Activated CD4-positive, CD25-positive, alpha-beta regulatory T cell treated with anti-CD3 and anti-CD28 coated beads, Interleukin-2, amount 50 U/mL, for 24 hours (primary cell): Measurements from ENCODE around the gene CAMKK1.

ENCODE experiments used
- ATAC-seq, 2 donors: fragments of 150-1000 bp; cut with Tn5 transposase; one replicate each; pipeline ENCODE4 v1.10.0; 2021; ENCODE audit warnings: mild to moderate bottlenecking in 1 of 2, moderate library complexity in 1 of 2

CAMKK1 gene

DNA sequence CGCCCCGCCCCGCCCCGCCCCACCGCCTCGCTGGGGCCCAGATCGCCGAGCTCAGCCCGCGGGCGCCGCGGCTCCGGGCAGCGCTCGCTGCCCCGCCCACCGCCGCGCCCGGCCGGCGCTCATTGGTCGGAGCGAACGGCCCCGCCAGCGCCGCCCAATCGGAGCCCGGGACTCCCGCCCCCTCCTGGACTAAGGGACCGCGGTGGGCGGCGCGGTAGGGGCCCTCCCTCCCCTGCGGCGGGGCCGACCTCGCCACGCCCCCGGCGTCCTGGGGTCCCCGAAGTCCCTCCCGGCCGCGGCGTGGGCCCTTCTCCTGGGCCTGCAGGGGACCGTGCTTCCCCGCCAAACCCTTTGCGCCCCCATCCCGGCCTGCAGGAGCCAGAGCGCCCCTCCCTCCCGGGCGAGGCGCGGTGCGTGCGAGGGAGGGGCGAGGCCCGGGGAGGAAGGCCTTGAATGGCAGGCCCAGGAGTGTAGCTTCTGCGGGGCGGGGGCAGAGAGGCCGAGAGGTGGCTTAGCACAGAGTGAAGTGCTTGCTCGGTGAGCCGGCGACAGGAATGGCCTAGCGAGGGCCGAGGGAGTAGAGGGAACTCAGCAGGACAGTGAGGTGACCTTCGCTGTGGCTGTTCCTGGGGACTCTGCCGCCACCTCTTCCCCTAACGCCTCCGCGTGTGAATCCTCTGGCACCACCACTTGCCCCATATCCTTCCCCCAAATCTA is at the start of gene CAMKK1:
Gene CAMKK1, minus strand, starts transcription at position 51 of the 717 bp plus-strand sequence. CDS start 7,366 bp downstream, outside the sequence.
- peak; percentile 89 to 90 for ATAC-seq

DNA sequence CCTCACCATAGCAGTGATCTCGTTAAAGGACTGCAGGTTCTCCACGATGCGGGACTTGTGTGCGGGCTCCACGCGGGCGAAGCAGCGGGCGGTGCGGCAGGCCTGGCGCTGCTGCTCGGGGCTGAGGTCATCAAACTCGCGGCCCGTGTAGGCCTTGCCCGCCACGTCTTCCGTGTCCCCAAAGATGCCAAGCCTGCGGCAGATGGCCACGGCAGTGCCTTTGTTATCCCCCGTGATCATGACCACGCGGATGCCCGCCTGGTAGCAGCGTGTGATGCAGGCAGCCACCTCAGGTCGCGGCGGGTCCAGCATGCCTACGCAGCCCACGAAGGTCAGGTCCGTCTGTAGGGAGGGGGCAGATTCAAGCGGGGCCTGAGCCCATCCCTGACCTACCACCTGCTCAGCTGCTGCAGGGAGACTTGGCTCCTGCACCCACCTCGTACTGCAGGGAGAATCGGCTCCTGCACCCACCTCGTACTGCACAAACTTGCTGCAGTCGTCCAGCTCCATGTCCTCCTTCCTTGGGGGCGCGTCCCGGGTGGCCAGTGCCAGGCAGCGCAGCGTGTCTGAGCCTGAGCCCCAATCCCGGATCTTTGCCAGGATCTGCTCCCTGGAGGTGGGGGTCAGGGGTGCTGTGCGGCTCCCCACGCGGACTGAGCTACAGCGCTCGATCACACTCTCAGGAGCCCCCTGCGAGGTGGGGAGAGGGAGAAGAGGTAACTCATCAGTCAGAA is 48.3 kb upstream of the CAMKK1 start:
- ATAC-seq, result no peak

DNA sequence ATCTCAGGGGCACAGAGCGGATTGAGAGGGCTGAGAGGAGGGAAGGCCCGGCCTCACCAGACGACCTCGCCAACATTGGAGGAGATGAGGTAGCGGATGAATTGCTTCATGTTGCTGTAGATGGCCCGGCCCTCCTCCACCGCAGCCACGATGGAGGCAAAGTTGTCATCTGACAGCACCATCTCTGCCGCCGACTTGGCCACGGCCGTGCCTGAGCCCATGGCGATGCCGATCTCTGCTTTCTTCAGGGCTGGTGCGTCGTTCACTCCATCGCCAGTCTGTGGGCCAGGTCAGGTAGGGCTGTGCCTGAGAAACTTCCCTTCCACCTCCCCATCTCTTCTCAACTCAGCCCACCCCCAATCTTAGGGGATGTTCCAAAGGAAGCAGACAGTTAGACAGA is 44.5 kb upstream of the CAMKK1 start:
- ATAC-seq, result no peak

DNA sequence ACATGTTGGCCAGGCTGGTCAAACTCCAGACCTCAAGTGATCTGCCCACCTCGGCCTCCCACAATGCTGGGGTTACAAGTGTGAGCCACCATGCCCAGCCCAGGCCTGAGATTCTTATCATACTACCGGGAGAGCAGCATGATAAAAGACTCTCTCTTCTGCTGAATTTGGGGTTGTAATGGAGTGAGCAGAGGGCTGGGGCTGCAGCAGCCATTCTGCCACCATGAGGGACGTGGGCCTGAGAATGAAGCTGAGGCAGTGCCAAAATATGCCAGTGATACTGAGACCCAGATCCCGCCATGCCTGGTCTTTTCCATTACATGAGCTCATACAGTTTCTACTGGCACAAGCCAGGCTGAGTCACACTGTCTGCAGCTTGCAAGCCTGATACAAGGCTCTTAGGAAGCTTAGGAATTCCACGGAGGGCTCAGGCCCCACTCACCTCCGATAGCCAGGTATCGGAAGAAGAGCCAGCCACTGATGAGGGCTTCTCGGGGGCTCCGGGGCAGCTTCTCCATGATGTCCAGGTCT is 43.0 kb upstream of the CAMKK1 start:
- ATAC-seq, result no peak

DNA sequence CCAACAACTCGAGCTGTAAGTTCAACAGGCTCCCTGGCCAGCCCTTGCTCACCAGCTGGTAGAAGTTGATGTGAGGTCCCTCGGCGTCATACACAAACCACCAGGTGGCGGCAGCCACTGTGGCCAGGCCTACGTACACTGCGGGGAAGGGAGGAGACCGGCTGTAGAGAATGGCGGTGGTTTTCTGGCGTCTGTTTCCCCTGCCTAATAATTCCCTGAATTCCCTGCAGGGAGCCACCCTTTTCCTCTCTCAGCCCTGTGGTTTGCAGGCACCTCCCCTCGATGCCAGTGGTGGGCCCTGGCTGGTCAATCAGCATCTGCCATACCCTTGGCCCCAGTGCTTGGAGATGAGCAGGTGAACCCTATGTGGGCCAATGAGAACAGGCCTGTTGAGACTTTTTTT is 42.3 kb upstream of the CAMKK1 start:
- no peak for ATAC-seq

DNA sequence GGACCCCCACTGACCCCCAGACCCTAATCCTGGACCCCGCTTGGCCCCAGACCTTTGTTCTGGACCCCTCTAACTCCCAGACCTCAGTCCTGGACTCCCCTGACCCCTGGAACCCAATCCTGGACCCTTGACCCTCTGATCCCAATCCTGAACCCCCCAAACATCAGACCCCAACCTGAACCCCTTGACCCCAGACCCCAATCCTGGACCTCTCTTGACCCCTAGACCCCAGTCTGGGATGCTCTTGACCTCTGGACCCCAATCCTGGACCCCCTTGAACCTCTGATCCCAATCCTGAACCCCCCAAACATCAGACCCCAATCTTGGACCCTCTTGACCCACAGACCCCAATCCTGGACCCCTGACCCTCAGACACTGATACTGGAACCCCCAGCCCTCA is 36.9 kb upstream of the CAMKK1 start:
- no peak for ATAC-seq

DNA sequence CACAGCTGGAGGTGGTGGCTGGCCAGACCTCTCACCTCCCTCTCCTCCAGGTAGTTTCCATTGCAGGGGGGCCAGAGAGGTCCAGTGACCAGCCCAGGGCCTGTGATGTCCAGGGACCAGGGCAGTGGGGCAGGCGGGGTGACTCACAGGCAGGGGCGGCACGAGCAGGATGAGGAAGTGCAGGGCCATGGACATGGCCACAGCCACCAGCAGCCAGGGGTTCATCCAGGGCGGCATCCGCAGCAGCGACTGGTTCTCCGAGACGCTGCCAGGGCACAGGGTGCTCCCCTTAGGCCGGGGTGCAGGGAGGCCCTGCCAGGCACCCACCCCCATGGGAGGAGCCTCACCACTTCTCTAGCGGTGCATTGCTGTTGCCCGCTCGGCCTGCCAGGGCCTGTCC is 36.3 kb upstream of the CAMKK1 start:
- no peak for ATAC-seq

DNA sequence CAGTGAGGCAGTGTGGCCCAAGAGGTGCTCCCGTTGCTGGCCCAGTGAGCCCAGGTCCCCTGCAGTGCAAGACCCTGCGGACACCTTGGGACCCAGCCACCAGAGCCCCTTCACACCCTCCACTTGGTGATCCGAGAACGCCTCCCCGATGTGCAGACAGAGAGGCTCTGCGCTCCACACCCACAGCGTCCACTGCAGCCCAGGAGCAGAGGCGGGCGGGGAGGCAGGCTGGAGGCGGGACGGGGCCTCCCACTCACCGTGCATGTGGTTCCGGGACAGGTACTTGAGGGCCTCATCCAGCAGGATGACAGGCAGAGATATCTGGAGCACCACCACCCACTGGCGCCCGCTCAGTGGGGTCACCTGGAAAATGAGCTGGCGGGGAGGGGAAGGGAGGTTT is 35.6 kb upstream of the CAMKK1 start:
- ATAC-seq, result no peak

DNA sequence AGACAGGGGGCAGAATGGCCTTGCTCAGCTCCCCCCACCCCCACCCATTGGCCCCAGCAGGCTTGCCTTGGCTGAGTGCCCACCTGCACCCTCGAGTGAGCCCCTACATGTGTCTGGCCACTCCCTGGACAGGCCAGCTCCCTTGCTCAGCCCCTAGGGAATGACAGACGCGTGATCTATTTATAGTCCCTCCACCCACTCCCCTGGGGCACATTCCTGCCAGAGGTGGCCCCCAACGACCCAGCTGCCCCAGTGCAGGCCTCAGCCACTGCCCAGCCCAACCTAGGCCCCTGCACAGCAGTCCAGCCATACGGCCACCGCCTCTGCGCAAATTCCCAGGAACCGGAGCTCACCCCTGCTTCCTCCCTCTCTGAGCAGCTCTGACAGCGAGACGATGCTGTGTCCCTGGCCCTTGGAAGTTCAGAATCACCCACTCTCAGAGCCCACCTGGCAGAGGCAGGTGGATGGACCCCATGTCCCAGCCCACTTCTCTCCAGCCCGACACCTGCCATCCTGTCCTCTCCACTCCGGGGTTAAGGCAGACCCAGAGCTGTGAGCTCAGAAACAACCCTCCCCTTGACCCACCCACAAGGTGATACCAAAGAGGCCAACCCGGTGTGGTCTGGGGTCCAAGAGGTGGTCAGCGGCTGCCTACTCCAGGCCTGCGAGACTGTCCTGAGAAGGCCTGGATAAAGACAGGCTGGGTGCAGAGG is 34.9 kb upstream of the CAMKK1 start:
- no peak for ATAC-seq

DNA sequence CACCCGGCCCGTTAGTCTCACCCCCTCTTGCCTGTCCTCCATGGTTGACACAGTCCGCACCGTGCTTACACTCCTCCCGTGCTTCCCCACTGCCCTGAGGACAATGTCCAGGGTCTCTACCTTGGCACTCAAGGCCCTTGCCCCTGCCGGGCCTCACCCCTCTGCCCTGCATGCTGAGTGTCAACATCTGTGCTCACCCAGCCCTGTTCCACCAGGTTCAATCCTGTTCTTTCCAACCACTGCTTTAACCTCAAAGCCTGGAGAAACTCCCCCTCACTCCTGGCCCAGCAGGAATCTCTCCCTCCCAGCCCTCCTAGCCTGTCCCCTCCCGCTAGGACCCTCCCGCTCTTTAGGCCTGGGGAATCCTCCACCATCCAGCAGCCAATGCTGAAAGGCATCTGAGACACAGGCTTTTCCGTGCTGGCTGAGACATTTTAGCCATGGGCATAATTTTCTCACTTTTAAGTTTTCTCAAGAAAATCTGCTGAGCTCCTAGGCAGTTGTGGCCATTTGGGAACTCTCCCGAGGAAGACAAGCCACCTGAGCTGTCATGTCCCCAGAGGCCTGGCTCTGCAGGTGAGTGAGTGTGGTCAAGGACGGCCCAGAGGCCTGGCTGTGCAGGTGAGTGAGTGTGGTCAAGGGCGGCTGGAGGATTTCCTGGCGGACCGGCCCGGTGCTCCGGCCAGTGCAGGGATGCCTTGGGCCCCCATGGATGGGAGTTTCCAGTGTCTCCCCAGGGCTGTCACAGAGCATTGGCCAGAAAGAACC is 34.2 kb upstream of the CAMKK1 start:
- ATAC-seq, result no peak

DNA sequence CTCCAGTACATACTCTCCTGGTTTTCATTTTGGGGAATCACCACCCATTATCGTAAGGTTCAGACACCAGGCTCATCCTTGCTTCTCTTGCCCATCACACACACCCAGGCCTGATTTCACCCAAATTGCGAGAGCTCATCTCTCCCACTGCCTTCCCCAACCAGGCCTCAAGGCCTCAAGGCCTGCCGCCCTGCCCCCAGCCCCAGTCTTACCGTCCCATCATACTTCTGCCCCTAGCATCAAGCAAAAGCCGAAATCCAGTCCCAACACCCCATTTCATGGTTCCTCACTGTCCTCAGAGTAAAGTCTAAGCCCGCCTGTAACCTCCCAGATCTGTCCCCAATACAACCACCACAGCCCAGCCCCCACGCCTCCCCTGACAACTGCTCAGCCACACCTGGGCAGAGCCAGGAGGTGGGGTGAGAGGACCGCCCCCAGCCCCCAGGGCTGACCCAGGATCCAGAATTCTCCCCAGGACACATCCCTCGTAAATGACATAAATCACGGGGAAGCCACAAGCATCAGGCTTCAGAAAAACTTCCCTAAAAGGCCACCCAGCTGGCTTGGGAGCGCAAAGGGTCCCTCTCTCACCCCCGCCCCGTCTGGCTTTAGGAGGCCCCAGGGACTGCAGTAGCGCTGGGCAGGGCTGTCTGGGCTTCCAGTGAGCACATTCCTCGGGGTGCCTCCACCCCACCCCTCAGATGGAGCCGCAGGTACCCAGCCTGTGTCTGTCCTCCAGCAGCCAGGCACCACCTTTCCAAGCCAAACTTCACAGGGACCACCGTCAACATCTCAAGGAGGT is 33.0 kb upstream of the CAMKK1 start:
- ATAC-seq, result no peak

DNA sequence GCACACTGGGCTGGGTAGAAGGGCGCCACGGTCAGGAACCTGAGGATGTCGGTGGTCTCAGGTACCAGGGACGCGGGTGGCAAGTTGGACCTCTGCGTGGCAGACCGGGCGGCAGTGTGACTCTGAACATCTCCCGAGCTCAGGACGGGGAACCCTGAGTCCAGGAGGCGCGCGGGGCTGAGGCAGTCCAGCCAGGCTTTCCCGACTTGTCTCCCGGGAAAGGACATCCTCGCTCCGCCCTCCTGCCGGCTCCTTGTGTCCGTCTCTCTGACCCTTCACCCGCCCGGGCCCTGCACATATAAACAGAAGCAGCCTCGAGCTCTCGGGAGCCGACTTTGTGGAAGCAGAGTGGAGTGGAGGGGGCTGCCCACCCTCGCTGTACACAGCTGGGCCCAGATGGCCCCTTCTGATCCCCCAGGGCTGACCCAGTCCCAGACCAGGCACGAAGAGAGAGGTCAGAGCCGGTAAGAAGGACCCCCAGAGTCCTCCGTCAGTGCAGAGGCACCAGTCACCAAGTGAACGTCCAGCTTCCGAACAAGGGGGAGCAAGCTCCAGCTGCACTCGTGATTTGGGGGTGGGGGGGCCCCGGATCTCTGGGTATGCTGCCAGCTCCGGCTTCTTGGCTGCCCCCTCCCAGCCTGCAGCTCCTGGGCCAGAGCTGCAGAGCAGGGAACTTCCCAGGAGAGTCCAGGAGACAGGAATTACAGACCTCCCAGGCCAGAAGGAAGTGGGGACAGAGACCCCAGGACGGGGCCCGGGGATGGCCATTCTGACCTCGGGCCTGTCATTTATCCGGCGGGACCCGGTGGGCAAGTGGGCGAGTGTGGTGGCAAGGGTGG is 31.9 kb upstream of the CAMKK1 start:
- ATAC-seq, result no peak

DNA sequence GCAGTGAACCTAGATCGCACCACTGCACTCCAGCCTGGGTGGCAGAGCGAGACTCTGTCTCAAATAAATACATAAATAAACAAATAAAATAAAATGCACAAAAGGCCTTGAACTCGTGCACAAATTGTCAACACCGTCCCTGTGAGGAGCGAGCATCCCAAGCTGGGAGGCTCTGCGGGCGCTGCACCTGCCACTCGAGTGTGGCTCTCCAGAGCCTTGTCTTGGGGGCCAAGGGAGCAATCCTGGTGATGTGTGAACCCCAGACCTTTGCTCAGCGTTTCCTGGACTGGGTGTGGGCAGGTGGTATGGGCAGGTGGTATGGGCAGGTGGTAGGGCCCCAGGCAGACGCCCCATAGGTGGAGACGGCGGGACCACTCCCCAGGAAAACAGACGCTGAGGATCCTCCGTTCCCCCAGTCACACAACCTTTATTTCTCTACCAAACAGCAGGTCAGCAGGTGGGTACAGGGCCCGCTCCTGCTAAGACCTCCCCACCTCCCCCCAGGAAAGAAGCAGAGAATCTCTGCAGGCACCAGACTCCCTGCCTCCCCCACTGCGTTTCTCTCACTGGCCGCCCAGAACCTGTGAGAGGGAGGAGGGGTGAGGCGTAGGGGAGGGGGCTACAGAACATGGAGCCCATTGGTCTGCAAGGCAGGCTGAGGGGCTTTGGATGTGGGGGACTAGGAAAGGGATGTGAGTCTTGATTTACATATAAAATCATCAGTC is 30.8 kb upstream of the CAMKK1 start:
- ATAC-seq, result no peak

DNA sequence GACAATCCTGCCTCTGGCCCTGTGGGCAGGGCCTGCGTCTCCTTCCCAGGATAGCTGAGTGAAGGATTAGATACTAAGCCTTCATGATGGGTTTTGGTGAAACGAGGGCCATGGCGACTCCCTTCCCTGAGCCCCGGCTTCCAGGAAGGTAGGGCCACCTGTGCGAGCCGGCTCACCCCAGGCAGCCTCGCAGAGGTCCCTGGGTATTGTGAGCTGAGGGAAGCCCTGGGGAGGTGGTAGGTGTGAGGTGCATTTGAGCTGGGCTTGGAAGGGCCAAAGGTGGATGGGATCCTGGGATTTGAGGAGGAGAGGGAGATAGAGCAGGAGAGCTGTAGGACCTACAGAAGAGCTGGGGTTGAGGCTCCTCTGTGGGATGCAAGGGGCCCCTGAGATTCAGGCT is 29.9 kb upstream of the CAMKK1 start:
- no peak for ATAC-seq

DNA sequence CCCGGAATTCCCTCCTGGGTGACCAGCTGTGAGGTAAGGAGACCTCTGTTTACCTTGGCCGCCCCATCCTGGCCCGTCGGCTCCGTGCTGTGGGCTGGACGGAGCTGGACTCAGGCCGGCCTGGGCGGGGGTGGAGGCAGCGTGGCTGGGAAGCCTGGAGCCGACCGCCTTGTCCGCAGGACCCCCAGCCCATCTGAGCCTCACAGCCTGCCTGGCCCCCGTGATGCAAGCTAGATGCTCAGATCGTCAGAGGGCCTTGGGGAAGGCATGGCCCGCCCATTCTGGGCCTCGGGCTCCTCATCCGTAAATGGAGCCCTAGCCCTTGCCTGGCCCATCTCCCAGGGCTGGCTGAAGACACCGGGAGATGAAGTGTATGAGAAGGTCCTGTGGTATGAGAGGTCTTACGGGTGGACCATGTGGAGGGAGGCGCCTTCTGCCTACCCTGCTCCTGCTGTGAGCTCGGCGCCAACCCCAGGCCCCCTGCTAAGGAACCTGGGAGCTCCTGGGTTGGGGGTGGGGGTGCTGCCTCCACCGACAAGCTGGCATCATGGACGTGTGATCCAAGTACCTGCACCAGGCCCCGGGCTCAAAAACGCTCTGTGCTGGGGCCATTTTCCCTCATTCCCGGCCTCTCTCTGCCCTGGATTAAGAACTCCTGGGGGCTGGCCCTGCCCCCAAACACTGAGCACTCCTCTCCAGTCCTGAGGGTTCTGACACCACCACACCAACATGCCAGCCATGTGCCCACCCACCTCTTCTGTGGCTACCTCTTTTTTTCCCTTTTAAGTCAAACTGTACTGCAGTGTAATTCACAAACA is 28.9 kb upstream of the CAMKK1 start:
- ATAC-seq, result no peak

DNA sequence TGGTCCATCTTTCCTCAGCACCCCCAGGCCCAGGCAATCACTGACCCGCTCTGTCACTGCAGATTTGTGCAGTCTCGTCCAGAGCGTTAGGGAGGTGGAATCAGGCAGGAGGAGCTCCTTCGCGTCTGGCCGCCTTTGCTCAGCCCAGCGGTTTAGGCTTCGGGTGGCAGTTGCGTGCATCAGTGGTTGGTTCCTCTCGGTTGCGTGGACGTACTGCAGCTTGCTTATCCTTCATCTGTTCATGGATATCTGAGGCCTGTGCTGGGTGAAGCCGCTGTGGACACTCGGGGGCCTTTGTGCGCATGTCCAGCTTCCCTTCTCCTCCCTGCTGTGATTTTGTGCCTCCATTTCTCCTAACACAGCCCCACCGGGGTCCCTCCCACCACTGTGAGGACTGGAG is 28.2 kb upstream of the CAMKK1 start:
- ATAC-seq, result no peak

DNA sequence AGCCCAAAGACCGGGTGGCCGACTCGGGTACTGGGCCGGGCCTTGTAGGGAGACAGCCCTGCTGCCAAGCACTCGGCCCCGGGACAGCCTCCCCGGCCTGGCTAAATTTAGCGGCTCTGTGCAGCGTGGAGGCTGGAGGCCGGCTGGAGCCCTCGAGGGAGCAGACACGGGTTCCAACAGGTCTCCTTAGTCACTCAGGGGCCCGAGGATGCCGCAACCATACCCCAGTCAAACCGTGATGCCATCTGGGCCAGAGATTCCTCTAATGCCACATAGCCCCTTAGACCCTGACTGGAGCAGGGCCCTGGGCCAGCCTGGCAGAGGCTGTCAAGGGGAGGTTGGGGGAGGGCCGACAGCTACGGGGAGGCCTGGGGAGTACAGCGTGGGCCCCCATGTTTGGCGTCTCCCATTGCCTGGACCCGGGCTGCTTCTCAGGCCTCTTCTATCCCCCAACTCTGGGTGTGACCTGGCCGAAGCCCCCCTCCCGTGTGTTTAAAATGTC is 26.3 kb upstream of the CAMKK1 start:
- ATAC-seq, result no peak

DNA sequence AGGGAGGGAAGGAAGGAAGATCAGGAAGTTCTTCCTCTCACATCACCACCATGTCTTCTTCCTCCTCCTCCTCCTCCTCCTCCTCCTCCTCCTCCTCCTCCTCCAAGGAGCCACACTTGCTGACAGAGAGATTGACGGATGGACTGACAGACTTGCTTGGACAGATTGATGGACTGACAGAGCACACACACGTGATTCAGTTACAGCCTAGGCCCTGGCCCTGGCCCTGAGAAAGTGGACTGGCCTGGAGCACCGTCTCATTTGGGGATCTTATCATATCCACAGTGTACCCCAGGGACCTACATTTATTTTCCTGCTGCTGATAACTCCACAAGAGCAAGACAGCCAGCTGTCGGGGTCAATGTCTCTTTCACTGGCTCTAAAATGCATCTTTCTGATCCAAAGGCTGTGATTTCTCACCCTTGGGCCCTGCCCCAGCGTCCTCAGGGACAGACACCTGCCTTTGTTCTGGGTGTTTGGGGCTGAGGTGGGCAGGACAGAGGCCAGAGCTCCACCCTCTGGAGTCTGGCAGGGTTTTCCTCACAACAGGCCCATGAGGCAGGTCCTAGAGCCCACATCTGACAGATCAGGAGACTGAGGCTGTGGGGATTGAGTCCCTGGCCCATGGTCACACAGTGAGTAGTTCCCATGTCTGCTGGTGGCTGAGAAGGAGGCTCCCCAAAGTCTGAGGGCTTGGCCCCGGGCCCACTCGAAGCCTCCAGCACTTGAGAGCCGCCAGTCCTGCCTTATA is 25.7 kb upstream of the CAMKK1 start:
- no peak for ATAC-seq
